OCI-LY7 (cell line): Measurements from ENCODE around the gene BBC3. TPM values are rescaled to one million over a fixed set of nuclear protein-coding genes. Genes with fewer than 3 reads are reported as not detected.

ENCODE experiments used
- BruUV-seq: library from RNA; stranded (reverse); fragments of 400-500 nt; replicated peaks from 2 replicates; lab custom pipeline; 2021; lab: Mats Ljungman, UMichigan
- CTCF ChIA-PET: fragments of 300-600 bp; sonication (Branson Sonifier 250); formaldehyde crosslinking; loops from one replicate; lab custom pipeline; 2022; ENCODE audit warnings: antibody characterized with exemption; ENCODE audit not compliant: unreplicated experiment; lab: Charles Lee
- POLR2A ChIA-PET: fragments of 300-600 bp; sonication (Branson Sonifier 250); formaldehyde crosslinking; loops from one replicate; lab custom pipeline; 2022; ENCODE audit warnings: antibody characterized with exemption; lab: Charles Lee
- DNase-seq: peaks from one replicate; pipeline ENCODE4 v3.0.0-alpha.2; 2015; ENCODE audit warnings: low spot score
- H2AFZ ChIP-seq: fragments of 200-600 bp; sonication (generic), shearing (Covaris generic); 2 replicates; pipeline ENCODE4 v1.6.1; 2014; ENCODE audit warnings: mild to moderate bottlenecking, antibody characterized with exemption, low read length, moderate library complexity
- H3K27ac ChIP-seq: fragments of 200-600 bp; sonication (generic); 2 replicates; pipeline ENCODE4 v1.5.1; 2014; ENCODE audit warnings: mixed run types, low read depth, mild to moderate bottlenecking, moderate library complexity, low read length, inconsistent platforms; ENCODE audit not compliant: poor library complexity, severe bottlenecking
- H3K36me3 ChIP-seq: fragments of 200-600 bp; sonication (generic); 2 replicates; pipeline ENCODE4 v1.6.1; 2014; ENCODE audit warnings: mild to moderate bottlenecking, antibody characterized with exemption, low read length, moderate library complexity, mixed read lengths; ENCODE audit not compliant: insufficient read depth
- H3K4me1 ChIP-seq: fragments of 200-600 bp; sonication (generic); 2 replicates; pipeline ENCODE4 v1.5.1; 2014; ENCODE audit warnings: mild to moderate bottlenecking, low read length; ENCODE audit not compliant: insufficient read depth, poor library complexity, severe bottlenecking
- H3K4me2 ChIP-seq: fragments of 200-600 bp; sonication (generic); 2 replicates; pipeline ENCODE4 v1.6.1; 2014; ENCODE audit warnings: mild to moderate bottlenecking, low read length
- H3K4me3 ChIP-seq: fragments of 200-600 bp; sonication (generic); 2 replicates; pipeline ENCODE4 v1.5.1; 2014; ENCODE audit warnings: mild to moderate bottlenecking, low read depth, low read length; ENCODE audit not compliant: poor library complexity, severe bottlenecking
- H3K79me2 ChIP-seq: fragments of 200-600 bp; sonication (generic); 2 replicates; pipeline ENCODE4 v1.6.1; 2016; ENCODE audit warnings: low read depth, mild to moderate bottlenecking, low read length, moderate library complexity, mixed read lengths; ENCODE audit not compliant: insufficient read depth
- H3K9me2 ChIP-seq: fragments of 200-600 bp; sonication (generic); 2 replicates; pipeline ENCODE4 v1.6.1; 2016; ENCODE audit warnings: mild to moderate bottlenecking, low read length, mixed read lengths; ENCODE audit not compliant: insufficient read depth
- H3K9me3 ChIP-seq: fragments of 200-600 bp; sonication (generic); 2 replicates; pipeline ENCODE4 v1.6.1; 2014; ENCODE audit warnings: mild to moderate bottlenecking, mixed run types, low read length, mixed read lengths
- H4K20me1 ChIP-seq: fragments of 200-600 bp; sonication (generic); 2 replicates; pipeline ENCODE4 v1.6.1; 2014; ENCODE audit warnings: mild to moderate bottlenecking, antibody characterized with exemption, low read length, moderate library complexity, mixed read lengths; ENCODE audit not compliant: insufficient read depth
- EZH2phosphoT487 ChIP-seq: fragments of 200-600 bp; sonication (generic); IDR thresholded peaks from 2 replicates; pipeline ENCODE4 v1.6.1; 2018; ENCODE audit warnings: low read depth, borderline replicate concordance, mild to moderate bottlenecking, mixed run types, antibody characterized with exemption, low read length, moderate library complexity, mixed read lengths
- intact Hi-C: fragments of 100-400 bp; cut with micrococcal nuclease; formaldehyde crosslinking; loops from one replicate; pipeline ENCODE4 v1.10.0; 2022; ENCODE audit not compliant: unreplicated experiment
- total RNA-seq, 2 experiments: library from RNA; depleted of rRNA in 1 of 2; stranded (reverse); fragments of >200 nt in 1 of 2; shearing (Covaris generic) in 1 of 2; gene quantifications; 2 replicates each; pipeline ENCODE4 v1.2.3, GENCODE V29; 2014 to 2022
- TF ChIP-seq, protein P1 (sequence below): fragments of 200-600 bp; sonication (generic); conservative IDR thresholded peaks from 2 replicates; pipeline ENCODE4 v1.5.1; 2014; ENCODE audit warnings: mild to moderate bottlenecking, antibody characterized with exemption, low read length, moderate library complexity, mixed read lengths

The BBC3 gene
- total RNA-seq, 2 experiments from 2014 or later, result 8.9 to 10.5 TPM

- no TSS peak for BruUV-seq
- ChIA-PET CTCF (no interaction called here), POLR2A (no interaction called here)
- Histone ChIP-seq H3K4me3 (no peak overlapping the region), H3K4me2 (no peak overlapping the region), H3K79me2 (no peaks in the 10 kb centered on the region), H3K27ac (no peak overlapping the region), H3K4me1 (peaks cover 14% of the 10 kb centered on the region), H3K9me3 (no peaks in the 10 kb centered on the region), H3K36me3 (peaks cover 83% of the 10 kb centered on the region), H4K20me1 (no peaks in the 10 kb centered on the region), H3K9me2 (no peaks in the 10 kb centered on the region), H2AFZ (no peak overlapping the region)
- no peak for TF ChIP-seq EZH2phosphoT487
- TF ChIP-seq, protein P1, sequence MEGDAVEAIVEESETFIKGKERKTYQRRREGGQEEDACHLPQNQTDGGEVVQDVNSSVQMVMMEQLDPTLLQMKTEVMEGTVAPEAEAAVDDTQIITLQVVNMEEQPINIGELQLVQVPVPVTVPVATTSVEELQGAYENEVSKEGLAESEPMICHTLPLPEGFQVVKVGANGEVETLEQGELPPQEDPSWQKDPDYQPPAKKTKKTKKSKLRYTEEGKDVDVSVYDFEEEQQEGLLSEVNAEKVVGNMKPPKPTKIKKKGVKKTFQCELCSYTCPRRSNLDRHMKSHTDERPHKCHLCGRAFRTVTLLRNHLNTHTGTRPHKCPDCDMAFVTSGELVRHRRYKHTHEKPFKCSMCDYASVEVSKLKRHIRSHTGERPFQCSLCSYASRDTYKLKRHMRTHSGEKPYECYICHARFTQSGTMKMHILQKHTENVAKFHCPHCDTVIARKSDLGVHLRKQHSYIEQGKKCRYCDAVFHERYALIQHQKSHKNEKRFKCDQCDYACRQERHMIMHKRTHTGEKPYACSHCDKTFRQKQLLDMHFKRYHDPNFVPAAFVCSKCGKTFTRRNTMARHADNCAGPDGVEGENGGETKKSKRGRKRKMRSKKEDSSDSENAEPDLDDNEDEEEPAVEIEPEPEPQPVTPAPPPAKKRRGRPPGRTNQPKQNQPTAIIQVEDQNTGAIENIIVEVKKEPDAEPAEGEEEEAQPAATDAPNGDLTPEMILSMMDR, result no peak
- DNase-seq, result no peak
- intact Hi-C loops, result no loop called here
These were observed 33.9 kb downstream of the BBC3 start for GRCh38 chr19:47197141-47197540.

GRCh38 chr19:47195434-47195833 lies 35.6 kb downstream of the BBC3 start:
- H3K36me3 ChIP-seq, result peaks cover 87% of the 10 kb centered on the region
- TF ChIP-seq, protein P1, result no peak
- no peak for TF ChIP-seq EZH2phosphoT487
- no peaks in the 10 kb centered on the region for H3K9me2 ChIP-seq
- BruUV-seq, result no TSS peak
- no peak overlapping the region for H2AFZ ChIP-seq
- no peak for DNase-seq
- no peak overlapping the region for H3K4me2 ChIP-seq
- no peak overlapping the region for H3K4me3 ChIP-seq
- CTCF ChIA-PET, result no interaction called here
- intact Hi-C loops, result no loop called here
- no peak overlapping the region for H3K27ac ChIP-seq
- POLR2A ChIA-PET, result no interaction called here
- peaks cover 4% of the 10 kb centered on the region for H3K4me1 ChIP-seq
- H4K20me1 ChIP-seq, result no peaks in the 10 kb centered on the region
- H3K9me3 ChIP-seq, result no peaks in the 10 kb centered on the region
- no peaks in the 10 kb centered on the region for H3K79me2 ChIP-seq

DNA sequence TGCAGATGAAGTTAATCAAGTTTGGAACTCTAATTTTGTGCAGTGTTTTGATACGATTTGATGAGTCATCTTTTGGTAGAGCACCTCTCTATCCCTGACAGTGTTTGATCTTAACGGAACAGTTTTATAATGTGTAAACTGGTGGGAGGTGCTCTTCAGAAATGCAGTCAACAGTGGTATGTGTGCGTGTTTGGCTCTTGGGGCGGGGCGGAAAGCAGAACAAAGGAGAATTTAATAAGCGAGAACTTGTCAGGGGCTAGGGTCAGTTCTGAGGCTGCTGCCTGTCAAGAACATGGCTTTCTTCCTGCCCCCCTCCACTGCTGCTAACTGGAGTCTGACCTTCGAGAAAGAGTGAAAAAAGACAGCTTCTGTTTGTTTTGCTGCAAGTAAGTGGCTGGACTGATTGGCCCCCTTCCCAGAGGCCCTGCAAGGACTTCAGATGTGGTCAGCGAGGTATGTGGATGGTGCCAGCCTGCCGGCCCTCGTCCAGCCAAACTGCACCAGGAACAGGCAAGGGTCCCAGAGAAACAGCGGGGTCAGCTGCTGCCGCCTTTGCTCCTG lies 40.8 kb downstream of the BBC3 start:
- Histone ChIP-seq H3K27ac (no peak overlapping the region), H2AFZ (no peak overlapping the region), H3K4me3 (no peak overlapping the region), H4K20me1 (no peaks in the 10 kb centered on the region), H3K9me3 (no peaks in the 10 kb centered on the region), H3K36me3 (peaks cover 95% of the 10 kb centered on the region), H3K9me2 (no peaks in the 10 kb centered on the region), H3K4me1 (peaks cover 16% of the 10 kb centered on the region), H3K4me2 (no peak overlapping the region), H3K79me2 (no peaks in the 10 kb centered on the region)
- intact Hi-C loops, result no loop called here
- no TSS peak for BruUV-seq
- ChIA-PET POLR2A (interaction anchor here (0.5 kb wide), 1 partner anchor 336 kb away, joined by 4 read pairs; no protein-coding TSS in a partner anchor), CTCF (no interaction called here)
- TF ChIP-seq, protein P1, result no peak
- no peak for TF ChIP-seq EZH2phosphoT487
- no peak for DNase-seq
